DMS53 treated with DMSO at 0.1 percent for 48 hours (cell line): ENCODE measurements around the gene TTC38.
"Not testable (repeated sequence)": the region's sequence is repeated elsewhere in the genome, so short reads cannot be mapped to it uniquely, and the experiment has no call there.

ENCODE experiments used
- DNase-seq: peaks from one replicate; lab custom pipeline; 2025; ENCODE audit not compliant: unreplicated experiment; lab: John Stamatoyannopoulos, UW

TTC38 gene

DNA sequence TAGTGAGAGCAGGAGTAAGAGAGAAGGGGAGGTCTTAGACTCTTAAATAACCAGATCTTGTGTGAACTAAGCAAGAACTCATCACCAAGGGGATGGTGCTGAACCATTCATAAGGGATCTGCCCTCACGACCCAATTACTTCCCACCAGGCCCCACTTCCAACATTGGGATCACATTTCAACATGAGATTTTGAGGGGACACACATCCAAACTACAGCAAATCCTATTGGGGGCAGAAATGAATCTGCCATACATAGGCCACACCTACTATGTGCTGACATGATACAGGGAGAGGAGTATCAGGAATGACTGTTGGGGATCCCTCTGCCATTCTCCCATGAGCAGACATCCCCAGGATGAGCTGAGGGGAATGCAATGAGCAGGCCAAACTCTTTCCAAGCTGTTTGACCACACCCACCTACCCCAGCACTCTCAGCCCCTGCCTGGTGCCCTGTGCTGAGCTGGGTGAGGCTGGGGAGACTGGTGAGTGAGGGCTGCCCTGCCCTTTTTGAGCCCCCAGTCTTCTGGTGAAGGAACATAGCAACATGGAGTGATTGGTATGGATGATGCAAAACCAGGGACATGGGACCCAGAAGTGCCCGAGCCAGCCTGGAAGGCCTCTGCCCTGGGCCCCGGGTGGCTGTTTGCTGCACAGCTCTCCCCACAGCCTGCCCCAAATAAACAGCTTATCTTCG, 27.6 kb downstream of the TTC38 start:
- no peak for DNase-seq

DNA sequence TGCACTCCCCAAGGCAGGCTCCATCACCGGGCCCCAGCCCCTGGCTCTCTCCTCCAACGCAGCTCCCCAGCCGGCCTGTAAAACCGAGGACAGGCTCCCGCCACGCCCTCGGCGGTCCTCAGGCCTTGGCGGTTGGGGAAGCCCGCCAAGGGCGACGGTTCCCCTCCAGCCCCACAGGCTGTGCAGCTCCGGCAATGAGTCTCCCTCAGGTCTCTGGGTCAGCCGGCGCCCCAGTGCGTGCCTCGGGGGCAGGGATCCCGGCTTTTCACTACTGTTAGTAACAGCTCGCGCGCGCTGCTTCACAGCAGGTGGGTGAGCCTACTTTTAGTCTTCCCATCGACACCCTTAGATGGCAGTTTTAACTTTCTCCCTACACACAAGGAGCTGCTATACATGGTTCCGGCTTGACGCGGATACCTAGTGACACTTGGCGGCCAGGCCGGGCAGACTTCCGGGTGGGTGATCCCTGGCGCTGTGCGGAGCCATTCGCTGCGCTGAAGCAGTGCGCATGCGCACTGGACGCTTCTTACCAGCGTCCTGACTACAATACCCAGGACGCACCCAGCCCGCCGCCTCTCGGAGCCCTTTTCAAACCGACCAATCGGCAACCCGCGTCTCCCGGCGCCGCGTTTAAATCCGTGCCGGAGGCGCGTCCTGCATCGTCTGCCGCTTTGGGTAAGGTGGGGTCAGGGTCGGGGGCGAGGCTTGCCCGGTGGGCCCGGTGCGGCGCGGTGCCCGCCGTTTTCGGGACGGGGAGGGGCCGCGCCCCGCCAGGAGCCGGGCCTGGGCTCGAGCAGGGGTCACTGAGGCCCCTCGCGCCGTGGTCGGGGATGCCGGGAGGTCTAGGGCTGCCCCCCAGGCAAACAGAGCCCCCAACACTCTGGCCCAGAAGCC, 28.7 kb downstream of the TTC38 start, which contains the start of gene GTSE1:
Gene GTSE1 (plus strand): TSS at position 614 of the 894 bp plus-strand sequence. CDS start 531 bp downstream, outside the sequence.
- DNase-seq = peak; percentile 84

DNA sequence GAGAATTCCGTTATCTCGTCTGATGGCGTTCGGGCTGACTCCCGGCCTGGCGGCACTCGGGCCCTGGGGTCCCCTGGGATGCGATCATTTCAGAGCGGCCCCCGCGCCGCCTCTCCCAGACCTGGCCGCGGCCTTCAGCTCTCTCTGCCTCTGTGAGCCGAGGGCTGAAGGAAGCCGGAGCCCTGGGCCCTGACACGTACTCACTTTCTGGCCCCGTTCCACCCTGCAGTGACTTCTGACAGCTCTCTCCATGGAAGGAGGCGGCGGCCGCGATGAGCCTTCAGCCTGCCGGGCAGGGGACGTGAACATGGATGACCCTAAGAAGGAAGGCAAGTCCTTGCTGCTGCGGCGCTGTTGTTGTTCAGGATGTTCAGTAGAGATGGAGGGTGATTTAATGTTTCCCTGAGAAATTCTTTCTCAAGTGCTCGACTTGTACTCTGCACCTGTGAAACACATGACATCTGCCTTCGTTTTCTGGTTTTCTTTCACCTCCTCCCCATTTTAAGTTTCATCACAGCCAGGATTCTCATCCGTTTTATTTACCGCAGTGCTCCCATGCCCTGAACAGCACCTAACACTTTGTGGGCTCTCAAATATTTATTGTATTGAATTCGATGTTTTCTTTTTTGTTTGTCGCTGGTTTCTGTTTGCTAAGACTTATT, 29.5 kb downstream of the TTC38 start:
- no peak for DNase-seq

DNA sequence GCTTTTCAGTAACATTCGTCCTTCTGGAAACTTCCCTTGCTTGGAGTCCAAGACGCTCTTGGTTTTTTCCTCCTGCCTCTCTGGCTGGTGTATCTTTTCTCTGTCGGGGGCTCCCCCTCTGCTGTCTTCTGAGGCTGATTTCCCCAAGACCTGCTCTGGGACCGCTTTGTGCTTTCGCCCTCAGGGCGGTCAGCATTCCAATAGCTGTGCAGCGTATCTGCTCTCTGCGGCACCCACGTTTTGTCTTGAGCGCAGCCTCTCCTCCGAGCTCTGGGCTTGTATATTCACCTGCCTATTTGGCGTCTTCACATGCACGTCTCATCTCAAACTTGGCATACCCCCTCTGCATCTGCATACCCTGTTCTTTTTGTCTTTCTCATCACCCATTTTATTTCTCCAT, 31.3 kb downstream of the TTC38 start:
- no peak for DNase-seq

DNA sequence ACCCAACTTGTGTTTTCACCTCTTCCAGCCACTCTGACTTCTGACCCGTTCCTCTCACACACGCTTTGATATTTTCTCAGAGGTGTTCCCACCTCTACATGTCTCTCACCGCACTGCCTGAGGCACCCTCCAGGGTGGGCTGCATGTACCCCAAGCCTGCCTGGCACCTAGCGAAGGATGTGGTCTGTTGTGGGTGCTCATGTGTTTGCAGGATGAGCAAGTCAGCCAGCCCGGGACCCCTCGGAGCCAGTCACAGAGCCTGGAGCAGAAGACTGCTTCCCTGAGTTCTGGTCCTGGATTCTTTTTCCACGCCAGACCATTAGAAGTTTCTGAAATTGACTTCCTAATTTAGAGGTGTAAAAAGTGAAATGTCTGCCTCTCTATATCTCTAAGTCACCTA, 32.7 kb downstream of the TTC38 start:
- no peak for DNase-seq

DNA sequence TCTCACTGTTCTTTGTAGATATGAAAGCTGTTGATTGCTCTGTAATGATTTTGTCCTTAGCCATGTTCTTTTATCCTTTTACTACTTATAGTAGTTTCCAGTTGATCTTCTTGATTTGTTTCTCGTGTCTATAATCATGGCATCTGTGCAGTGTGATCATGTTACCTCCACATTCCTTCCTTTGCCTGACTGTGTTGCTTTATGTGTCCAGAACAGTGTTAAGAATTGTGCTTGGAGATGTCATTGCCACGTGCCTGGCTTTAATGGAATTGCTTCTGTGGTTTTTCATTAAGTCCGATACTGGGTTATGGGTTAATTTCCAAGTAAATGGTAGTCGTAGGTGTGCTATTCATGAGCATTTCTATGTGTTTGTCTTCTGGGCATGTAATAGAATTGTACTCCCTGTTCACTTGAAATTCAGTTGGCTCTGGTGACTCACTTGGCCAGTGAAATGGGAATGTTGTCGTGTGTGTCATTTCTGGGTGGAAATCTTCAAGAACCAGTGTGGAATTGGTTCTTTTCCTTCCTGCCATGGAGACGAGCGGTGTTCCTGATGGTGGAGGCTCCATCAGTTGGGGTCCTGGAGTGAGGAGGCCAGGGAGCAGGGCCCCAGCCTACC, 35.6 kb downstream of the TTC38 start:
- no peak for DNase-seq

DNA sequence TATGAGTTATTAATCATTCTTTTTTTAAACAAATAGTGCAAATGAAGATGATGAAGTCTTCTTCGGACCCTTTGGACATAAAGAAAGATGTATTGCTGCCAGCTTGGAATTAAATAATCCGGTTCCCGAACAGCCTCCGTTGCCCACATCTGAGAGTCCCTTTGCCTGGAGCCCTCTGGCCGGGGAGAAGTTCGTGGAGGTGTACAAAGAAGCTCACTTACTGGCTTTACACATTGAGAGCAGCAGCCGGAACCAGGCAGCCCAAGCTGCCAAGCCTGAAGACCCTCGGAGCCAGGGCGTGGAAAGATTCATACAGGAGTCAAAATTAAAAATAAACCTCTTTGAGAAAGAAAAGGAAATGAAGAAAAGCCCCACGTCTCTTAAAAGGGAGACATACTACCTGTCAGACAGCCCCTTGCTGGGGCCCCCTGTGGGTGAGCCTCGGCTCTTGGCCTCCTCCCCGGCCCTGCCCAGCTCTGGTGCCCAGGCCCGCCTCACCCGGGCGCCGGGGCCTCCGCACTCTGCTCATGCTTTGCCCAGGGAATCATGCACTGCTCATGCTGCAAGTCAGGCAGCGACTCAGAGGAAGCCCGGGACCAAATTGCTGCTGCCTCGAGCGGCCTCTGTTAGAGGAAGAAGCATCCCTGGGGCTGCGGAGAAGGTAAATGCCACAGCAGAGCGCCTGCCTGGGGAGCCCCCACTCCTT, 40.6 kb downstream of the TTC38 start:
- no peak for DNase-seq

DNA sequence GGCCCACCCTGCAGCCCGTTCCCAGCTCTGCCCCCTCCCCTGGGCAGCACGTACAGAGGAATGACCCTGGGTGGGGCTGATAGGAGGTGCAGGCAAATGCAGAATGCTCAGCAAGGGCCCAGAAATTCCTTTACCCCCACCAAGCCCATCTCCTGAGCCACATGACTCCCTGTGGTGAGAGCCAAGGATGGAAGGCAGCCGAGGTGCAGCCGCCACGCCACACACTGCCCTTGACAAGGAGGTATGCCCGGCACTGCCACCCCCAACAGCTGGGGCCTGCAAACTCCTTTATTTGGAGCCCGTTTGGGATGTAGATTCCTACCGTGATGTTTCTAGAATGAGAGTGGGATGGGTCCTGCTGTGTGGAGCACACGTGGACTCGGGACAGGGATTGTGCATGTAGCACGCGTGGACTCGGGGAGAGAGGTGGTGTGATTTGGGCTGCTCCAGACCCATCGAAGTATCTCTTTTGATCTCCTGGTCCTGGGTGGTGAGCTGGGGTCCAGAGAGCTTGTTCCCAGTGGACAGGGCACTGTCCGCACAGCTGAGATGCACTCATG, 41.8 kb downstream of the TTC38 start:
- DNase-seq = no peak

DNA sequence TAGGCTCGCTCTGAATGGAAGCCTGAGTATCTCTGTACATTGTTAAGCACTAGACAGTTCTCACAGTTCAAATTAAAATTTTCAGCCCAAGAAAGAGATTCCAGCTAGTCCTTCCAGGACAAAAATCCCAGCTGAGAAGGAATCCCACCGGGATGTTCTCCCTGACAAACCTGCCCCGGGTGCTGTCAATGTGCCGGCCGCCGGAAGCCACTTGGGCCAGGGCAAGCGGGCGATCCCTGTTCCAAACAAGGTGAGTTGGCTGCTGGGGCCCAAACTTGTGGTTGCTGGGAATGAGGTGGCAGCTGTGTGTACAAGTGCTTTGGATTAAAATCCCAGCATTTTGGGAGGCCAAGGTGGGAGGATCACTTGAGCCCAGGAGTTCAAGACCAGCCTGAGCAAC, 44.2 kb downstream of the TTC38 start:
- DNase-seq = no peak

DNA sequence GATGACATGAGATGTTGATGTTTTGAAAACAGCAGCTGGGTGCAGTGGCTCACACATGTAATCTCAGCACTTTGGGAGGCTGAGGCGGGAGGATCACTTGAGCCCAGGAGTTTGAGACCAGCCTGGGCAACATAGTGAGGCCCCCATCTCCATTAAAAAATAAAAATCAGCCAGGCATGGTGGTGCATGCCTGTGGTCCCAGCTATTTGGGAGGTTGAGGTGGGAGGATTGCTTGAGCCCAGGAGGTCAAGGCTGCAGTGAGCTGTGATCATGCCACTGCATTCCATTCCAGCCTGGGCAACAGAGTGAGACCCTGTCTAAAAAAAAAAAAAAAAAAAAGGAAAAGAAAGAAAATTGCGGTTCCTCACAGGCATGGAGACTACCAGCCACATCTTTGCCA, 45.0 kb downstream of the TTC38 start:
- DNase-seq = not testable (repeated sequence)

DNA sequence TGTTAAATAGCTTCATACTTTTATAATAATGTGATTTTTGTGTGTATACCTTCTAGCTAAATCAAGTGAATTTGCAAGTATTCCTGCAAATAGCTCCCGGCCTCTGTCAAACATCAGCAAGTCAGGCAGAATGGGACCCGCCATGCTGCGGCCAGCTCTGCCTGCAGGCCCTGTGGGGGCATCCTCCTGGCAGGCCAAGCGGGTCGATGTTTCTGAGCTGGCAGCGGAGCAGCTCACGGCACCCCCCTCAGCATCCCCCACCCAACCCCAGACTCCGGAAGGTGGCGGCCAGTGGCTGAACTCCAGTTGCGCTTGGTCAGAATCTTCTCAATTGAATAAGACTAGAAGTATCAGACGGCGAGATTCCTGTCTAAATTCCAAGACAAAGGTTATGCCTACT, 48.2 kb downstream of the TTC38 start:
- DNase-seq = no peak

DNA sequence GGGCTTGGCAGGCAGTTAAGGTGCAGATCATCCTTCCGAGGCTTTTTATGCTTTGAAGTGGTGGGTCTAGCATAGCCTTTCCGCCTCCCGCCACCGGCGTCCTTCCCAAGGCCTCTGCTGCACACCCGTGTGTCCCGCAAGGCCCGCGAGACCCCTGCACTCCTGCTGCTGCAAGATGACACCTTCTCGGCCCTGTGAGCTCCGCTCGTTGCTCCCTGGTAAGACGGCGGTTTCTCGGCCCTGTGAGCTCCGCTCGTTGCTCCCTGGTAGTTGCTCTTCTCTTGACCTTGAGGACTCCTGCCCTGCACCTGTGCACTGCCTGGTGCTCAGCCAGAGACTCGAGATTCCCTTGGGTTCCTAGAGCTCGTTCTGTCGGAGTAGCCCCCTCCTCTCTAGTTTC, 49.8 kb downstream of the TTC38 start:
- no peak for DNase-seq

DNA sequence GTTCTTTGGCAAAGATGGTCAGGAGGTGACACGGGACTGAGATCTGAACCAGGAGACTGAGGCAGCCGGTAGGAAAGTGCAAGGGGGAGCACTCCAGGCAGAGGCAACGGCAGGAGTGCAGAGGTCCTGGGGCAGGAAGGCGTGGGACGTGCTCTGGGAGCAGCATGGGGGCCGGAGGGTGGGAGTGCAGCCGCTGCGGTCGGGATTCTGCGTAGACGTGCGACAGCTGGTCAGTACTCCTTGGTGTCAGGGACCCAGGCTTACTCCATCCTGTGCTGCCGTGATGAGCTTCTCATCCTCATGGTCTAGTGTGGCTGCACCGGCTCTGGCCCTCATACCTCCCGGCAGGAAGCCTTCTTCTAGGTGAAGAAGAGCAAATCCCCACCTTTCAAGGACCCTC, 50.8 kb downstream of the TTC38 start:
- no peak for DNase-seq

DNA sequence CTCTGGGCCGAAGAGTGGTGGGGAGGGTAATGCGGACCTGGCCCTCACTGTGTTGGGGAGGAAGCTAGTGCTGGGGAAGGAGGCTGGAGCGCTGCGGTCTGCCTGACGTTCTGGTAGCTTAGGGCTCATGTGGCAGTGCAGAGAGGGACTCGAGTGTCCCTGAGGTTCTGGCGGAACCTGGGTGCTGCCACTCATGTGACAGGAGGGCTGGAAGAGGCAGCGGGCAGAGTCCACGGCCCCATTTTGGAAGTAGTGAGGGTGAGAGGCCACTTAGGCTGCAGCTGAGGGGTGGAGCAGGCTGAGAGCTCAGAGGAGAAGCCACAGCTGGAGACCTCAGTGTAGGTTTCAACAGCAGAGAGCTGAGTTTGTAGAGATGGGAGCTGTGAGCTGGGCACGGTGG, 51.5 kb downstream of the TTC38 start:
- no peak for DNase-seq

DNA sequence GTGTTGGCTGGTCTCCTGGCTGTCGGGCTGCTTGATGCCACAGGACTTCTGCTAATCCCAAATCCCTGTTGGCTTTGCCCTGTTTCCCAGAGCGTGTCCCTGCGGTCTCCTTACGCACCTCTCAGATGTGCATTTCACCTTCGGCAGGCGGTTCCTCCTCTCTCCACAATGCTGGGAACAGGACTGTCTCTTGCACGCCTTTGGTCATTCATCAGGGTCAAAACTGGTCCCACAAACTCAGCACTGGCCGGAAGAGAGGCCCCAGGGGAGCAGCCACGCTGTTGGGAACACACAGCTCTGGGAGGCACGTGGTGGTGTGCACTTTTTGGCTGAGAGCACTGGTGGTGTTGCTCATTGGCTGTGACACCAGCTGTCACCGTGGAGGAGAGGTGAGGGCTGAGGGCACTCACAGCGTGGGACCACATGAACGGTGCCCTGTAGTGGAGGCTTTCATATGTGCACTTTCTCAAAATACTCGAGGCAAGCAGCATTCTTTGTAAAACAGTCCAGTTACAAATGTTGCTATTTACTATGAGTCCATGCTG, 52.4 kb downstream of the TTC38 start:
- no peak for DNase-seq

DNA sequence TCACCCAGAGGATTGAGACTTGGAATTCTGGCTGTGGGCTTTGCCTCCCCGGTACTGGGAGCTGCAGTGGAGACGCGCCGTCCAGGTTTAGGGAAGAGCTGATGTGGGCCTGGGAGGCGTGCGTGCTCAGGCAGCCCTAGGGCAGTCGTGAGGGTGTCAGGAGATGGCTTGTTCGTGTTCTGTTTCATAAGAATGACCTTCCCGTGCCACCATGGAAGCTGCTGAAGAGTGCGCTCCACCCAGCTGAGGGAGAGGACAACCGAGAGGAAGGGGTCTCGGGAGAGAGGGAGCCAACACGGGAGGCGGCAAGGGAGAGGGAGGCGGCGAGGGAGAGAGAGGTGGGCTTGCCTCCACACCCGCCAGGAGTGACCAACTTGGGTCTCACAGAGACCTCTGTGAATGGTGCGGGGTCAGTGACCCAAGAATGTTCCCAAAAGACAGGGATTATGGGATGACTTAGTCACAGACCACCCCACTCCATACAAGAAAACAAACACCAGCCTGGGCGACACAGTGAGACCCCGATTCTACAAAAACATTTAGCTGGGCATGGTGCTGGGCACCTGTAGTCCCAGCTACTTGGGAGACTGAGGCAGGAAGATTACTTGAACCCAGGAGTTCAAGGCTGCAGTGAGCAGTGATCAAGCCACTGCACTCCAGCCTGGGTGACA, 53.0 kb downstream of the TTC38 start:
- no peak for DNase-seq

DNA sequence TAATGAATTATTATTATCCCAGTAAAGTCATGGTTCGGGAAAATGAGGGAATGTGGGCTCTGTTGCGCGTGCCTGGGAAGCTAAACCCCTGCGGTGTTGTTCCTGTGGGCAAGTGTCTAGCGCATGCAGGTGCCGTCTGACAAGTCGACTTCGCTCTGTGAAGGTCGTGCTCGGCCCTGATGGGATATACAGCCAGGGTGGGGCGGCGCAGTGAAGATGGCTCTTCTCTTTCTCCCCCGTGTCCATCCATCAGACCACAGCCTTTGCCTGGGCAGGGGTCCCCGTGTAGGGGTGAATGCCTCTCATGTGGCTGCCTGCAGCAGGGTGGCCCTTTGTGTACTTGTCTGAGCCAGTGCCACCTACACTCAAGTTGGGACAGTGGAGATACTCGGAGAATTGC, 54.9 kb downstream of the TTC38 start:
- DNase-seq = no peak

DNA sequence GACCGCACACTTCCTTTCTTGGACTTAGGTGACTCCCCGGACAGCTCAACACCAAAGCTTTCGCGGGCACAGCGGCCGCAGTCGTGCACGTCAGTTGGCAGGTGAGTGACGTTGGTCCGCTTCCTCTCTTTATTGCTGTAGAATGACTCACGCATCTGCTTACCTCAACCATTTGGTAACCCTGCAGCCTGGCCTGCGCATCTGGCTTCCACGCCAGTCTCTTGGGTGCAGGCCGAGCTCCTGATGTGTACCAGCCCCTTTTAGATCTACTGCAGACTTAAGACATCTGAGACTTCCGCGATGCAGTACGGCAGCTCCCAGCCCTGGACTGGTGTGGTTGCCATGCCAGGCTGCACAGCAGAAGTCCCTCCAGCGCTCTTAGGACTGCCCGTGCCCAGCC, 55.4 kb downstream of the TTC38 start:
- DNase-seq = no peak

DNA sequence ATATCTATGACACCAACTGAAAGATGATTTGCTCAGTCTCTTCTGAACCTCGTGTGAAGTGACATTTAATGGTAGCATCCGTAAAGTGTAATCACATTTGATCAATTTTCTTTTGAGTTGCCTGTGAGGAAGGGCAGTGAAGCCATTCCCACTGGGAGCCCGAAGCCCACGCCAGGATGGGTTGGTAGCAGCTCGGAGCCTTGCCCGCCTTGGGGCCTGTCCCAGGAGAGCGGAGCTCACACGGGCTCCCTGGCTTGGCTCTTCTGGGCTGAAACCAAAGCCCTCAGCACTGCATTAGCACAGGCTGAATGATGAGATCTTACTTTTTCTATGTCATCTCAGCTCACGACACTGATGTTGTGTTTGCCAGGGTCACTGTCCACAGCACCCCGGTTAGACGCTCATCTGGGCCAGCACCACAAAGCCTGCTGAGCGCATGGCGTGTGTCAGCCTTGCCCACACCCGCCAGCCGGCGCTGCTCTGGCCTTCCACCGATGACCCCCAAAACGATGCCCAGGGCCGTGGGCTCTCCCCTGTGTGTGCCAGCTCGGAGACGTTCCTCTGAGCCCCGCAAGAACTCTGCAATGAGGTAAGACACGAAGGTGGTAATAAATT, 58.4 kb downstream of the TTC38 start:
- no peak for DNase-seq
